Skeletal muscle cell (primary cell): ENCODE results near the gene BTBD7.
A peak's percentile ranks its signal among the peaks of the same experiment; 100 is the strongest.
"Not testable (repeated sequence)": the region's sequence is repeated elsewhere in the genome, so short reads cannot be mapped to it uniquely, and the experiment has no call there.

Source experiments
- DNase-seq: peaks from one replicate; pipeline ENCODE4 v3.0.0-alpha.2; 2010; ENCODE audit warnings: low read depth
- H3K4me3 ChIP-seq: 2 replicates; pipeline ENCODE4 v1.5.1; 2011; ENCODE audit warnings: low read depth, mild to moderate bottlenecking, control low read depth, low read length, moderate library complexity

The BTBD7 gene

DNA sequence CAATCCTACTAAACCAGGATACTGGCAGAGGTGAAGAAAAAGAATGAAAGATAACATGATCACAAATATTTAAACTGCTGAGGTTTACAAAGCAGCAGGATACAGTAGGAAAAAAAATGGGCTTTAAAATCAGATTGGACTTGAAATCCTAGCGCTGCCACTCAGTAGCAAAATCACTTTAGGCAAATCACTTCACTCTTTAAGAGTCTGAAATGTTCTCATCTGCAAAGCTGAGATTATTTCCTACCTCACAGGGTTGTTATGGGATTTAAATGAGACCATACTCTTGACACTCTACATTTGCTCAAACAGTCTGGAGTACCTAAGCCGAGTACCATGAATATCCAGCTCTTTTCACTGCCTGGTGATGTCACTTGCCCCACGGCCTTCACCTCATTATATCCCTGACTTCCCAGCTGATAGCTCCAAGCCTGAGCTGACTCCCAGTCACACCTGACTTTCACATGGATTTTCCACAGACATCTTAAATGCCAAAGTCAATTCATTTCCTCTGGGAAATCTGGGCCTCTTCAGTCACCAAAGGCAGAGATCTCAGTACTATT, 65.6 kb downstream of the BTBD7 start:
- H3K4me3 ChIP-seq: no peak overlapping the region
- DNase-seq: no peak

DNA sequence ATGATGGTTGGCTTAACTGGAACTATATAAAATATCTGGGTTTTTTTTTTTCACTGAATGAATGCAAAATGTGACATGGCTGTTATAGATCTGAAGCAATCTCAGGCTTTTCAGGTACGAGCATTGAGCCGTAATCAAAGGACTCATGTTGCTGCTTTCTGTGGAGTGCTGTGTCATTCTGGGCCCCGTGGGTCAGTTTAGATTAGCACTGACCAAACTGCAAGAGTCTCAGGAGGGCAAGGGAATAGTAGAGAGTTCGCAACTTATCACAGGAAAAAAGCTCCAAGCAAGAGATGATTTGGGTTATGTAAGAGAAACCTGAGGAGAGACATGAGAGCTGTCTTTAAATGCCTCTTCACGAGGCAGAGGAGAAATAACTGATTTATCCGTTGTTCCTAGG, 66.7 kb downstream of the BTBD7 start:
- no peak overlapping the region for H3K4me3 ChIP-seq
- DNase-seq: no peak

DNA sequence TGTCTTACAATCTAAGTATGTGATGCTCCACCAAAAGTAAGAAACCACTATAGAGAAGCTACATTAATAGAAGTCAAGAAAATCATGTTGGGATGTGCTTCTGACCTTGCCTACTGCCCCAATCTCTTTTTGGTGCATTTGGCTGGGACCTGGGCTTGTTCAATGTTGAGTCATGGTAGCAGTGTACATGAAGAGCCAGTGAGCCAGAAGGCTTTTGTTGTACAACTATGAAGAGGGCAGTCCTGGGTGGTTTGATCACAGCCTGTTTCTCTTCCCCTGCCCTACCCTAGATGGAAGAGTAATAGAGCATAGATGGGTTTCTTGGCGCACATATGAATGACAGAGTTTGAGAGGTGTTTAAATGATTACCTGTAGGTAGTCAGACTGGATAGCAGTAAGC, 69.4 kb downstream of the BTBD7 start:
- no peak overlapping the region for H3K4me3 ChIP-seq
- DNase-seq: no peak

DNA sequence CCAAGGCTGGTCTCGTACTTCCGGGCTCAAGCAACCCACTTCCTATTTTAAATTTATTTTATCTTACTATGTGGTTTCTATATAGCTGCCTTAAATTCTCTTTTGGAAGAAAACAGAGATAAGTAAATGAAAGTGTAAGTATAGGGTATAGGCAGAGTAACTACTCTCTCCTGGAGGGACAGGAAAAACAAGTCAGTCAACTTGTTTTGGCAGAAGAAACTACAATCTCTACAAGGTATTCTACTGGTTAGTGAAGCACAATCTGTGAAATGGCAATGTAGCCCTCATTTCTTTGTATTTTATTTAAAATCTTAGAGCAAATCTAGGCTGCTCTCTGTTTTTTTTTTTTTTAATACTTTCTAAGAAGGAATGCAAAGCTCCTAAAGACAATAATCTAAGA, 70.4 kb downstream of the BTBD7 start:
- DNase-seq: no peak
- no peak overlapping the region for H3K4me3 ChIP-seq

DNA sequence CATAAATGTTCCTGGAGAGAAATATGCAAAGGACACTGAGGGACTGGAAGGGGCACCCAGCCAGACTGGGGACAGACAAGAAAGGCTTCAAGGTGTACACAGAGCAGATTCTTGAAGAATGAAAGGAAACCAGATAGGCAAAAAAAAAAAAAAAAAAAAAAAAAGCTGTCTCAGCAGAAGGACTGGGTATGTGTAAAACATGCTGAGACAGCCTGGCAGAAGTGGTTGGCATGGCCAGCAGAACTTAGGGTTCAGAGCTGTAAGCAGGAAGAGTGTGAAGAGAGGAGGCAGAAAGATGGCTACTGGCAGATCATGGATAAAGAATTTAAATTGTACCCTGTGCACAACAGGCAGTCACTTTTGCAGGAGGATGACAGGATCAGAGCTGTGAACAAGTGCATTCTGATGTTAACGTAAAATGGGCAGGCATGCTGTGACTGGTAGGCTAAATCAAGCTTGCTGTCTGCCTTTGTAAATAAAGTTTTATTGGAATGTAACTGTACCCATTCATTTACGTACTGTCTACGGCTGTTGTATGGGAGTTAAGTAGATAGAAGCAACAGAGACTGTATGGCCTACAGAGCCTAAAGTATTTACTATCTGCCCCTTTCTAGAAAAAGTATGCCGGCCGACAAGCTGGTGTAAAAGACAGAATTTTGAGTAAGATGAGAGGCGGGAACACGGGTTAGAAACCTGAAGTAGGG, 83.6 kb downstream of the BTBD7 start:
- DNase-seq: no peak
- H3K4me3 ChIP-seq: no peak overlapping the region

DNA sequence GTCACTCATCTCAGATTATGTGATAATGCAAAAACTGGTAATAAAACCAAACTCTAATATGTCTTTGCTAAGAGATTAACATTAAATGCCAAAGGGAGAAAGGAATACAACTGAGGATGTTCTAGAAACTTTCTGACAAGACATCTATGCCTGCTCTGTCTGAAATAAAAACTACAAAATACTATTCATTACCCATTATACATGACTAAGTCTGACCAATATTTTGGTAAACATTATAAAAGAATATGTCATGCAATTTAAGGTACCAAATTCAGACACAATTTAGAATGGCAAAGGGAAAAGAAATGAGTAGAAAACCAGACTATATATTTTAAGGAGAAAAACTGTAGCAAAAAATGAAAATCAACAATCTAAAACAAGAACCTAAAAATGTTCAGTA, 86.3 kb downstream of the BTBD7 start:
- no peak for DNase-seq
- H3K4me3 ChIP-seq: no peak overlapping the region

DNA sequence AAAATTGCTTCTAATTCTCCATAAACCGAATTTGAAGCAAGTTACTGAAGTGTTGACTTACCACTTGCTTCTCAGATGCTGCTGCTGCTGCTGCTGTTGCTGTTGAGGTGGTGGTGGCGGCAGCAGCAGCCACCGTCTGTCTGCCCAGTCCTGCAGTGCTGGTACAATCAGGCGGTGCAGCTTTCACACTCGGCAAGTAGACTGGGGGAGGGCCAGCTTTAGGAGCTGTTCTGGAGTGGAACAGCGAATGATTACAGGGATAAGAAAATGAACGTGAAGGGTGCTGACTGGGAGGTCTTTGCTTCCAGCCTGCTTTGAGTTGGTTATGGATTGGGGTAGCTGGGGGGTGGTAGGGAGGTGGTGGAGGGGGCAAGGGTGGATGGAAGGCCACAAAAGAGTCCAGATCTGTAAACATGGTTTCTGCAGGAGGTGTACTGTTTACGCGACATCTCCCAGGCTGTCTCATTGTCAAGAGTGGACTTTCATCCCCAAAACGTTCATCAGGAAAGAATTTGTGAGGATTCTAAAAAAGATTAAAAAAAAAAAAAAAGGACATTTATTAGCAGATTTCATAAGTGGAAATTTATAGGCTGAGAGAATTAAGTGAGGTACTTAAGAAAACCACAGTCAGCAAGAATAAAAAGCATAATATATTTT, 86.9 kb downstream of the BTBD7 start:
- H3K4me3 ChIP-seq: no peak overlapping the region
- no peak for DNase-seq

DNA sequence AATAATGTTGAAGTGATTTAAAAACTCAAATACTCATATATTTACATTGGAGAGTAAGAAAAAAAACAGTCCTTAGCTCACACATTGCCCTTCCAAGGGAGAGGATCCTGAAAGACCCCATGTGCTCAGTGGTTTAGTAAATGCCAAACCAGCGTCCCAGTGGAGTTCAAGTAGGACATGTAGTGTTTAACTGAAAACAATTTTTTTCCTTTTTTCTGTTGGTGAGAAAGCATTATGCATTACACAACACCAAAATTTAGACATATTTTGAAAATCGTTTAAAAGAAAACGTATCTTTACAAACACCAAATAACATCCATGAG, 92.2 kb downstream of the BTBD7 start:
- H3K4me3 ChIP-seq: no peak overlapping the region
- DNase-seq: peak; percentile 30

DNA sequence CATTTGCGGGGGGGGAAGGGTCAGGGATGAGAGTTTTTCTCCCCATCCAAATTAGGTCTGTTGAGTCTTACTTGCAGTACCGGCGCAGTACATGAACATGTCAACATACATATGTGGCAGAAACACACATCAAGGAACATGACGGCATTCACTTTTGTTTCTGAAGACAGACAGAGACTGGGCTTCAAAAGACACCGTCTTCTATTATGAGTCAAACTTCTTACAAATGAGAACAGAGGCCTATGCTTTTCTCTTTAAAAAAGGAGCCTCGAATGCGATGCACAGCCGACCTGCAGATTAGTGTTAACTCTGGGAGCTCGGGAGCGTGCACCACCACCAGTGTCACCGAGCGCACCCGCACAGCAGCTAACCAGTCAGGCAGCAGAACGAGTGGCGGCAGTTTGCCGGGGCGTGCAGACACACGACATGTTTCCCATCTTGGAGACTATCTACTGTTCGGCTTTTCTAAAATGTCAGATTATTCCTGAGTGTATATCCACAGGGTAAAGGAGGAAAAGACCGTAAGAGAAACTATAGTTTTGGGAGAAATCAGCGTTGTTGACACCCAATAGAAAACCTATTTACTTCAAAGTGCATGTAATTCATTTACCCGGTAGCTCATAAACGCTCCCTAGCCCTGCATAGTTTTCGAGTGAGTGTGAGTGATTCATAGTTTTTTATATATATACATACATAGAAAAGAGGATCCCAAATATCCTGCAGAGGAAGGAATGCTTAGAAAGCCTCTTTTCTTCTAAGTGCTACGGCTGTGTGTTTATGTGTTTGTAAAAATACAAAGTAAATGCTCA, 92.8 kb downstream of the BTBD7 start:
- H3K4me3 ChIP-seq: no peak overlapping the region
- DNase-seq: peak; percentile 36

DNA sequence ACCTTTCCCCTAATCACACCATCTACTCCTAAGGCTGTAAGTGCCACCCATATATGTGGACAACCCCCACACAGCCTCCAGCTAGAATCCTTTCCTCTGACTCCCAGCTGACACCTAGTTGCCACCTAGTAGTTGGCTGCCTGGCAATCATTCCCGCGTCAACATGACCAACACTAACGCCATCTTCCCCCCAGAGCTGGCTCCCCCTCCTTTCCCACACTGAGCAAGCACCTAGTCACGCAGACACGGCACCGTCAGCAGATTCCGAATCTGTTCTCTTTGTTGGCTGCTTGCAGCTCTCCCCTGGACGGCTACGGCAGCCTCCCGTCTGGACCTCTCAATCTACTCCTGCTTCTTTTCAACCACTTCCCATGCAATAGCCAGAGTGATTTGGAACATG, 98.0 kb downstream of the BTBD7 start:
- DNase-seq: peak; percentile 52
- no peak overlapping the region for H3K4me3 ChIP-seq

DNA sequence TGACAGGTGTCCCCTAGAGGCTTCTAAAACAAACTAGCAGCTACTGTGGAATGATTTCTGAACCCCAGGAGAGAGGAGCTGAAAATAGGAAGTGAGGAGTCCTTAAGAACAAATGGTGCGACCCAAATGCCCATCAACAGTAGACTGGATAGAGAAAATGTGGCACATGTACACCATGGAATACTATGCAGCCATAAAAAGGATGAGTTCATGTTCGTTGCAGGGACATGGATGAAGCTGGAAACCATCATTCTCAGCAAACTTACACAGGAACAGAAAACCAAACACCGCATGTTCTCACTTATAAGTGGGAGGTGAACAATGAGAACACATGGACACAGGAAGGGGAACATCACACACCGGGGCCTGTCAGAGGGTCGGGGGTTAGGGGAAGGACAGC, 99.8 kb downstream of the BTBD7 start:
- not testable (repeated sequence) for DNase-seq, H3K4me3 ChIP-seq

DNA sequence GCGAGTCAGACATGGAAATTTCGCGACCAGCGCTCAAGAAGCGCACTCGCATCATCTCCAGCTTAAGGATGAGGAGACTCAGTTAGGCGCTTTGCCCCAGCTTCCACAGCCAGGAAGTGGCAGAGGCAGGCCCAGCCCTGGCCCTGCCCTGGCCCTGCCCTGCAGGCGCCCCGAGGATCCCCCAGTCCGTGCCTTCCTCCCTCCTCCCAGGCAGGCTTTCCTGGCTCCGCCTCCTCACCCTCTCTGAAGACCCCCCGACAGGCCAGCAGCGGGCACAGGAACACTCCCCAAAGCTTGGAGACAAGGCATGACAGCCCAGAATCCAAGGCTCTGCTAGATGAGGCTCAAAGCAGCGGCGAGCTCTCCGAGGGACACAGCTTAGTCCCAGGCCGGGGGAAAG, 100.7 kb downstream of the BTBD7 start:
- peak overlapping the region; percentile 60 for H3K4me3 ChIP-seq
- DNase-seq: no peak

DNA sequence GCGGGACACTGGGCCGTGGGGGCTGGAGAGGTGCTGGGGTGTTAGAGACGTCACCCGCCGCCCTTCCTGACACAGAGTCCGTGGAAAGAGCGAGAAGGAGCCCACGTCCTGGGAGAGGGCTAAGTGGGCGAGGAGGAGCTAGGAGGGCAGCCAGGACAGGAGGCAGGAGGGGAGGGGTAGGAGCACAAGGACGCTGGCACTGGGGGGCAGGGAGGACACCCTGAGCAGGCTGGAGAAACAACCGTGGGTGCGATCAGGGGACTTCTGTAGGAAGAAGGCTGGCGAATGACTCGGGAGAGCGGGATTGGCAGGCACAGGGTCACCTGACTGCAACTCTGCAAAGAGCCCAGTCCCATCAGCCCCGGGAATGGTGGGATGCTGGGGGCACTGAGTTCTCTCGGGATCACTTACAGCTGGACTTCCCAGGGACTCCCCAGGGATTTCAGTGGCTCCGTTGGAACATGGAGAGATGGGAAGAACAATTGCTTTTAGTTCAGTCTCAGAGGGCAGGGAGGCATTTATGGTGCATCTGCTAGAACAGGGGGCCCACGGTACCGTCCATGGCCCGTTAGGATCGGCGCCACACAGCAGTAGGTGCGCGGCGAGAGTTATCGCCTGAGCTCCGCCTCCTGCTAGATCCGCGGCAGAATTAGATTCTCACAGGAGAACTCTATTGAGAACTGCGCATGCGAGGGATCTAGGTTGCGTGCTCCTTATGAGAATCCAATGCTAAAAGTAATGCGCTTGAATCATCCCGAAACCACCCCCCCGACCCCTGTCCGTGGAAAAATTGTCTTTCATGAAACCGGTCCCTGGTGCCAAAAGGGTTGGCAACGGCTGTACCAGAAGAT, 101.5 kb downstream of the BTBD7 start:
- no peak for DNase-seq
- peak overlapping the region; percentile 60 for H3K4me3 ChIP-seq

DNA sequence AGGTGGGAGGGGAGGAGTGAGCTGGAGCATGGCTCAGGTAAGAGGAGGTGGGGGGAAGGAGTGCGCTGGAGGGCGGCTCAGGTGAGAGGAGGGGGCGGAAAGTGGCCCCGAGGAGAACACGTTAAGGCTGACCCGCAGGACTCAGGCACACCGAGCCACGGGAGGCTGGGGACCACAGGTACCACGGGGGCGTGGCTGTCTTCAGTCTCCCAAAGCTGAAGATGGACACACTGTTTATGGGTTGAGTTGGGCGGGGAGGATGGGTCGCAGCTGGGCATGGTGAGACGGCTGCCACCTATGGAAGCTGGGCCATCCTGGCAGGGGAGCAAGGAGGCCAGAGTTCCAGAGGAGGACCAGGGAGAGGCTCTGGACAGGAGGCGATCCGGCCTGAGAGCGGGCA, 102.3 kb downstream of the BTBD7 start:
- no peak overlapping the region for H3K4me3 ChIP-seq
- no peak for DNase-seq

DNA sequence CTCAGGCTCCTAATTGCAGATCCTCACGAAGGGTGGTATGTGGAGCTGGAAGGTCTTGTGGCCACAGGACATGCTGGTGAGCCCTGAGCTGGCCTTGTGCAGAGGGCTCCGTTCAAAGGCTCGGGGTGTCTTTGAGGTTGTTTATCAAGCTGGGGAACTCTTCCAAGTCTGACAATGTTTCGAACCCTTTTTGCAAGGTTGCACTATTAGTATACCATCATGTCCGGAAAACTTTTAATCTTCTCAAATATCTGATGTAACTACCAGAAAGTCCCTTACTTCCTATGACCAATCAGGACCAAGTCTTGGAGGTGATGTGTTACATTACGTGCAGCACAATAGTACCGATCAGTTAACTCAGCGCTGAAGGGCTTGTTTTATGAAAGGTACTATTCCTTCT, 104.3 kb downstream of the BTBD7 start:
- DNase-seq: no peak
- H3K4me3 ChIP-seq: no peak overlapping the region

DNA sequence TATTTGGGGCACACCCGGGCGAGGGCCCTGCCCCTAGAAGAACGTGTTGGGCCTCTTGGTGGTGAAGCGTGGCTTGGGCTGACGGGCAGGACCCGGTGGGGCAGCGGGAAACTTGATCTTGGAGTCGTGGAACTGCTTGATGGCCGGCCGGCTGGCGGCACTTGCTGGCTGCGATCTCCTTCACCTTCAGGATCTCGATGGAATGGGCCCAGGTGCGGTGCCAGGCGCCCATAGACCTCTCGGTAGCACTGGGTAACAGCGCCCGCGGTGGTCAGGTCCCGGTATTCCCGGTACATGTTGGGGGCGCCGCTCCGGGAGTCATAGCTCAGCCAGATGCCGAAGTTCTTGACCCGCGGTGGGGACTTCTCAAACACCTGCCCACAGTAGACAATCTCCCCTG, 109.3 kb downstream of the BTBD7 start:
- no peak for DNase-seq
- H3K4me3 ChIP-seq: no peak overlapping the region

DNA sequence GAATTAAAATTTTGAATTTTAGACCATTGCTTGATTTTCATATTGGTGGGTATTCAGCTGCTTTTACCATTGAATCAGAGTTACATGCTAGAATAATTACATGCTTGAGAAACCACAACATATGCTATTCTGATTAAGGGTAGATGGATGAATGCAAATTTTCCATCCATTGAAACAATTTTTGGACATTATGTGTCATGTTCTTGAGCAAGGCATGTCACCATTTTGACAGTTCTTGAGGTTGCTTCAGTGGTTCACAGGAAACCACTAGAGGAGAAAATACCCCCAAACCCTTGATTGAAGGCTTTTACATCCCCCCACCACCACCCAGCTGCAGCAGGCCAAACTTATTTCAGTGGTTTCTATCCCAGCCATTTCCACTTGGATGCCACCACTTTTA, 112.3 kb downstream of the BTBD7 start:
- DNase-seq: no peak
- no peak overlapping the region for H3K4me3 ChIP-seq

DNA sequence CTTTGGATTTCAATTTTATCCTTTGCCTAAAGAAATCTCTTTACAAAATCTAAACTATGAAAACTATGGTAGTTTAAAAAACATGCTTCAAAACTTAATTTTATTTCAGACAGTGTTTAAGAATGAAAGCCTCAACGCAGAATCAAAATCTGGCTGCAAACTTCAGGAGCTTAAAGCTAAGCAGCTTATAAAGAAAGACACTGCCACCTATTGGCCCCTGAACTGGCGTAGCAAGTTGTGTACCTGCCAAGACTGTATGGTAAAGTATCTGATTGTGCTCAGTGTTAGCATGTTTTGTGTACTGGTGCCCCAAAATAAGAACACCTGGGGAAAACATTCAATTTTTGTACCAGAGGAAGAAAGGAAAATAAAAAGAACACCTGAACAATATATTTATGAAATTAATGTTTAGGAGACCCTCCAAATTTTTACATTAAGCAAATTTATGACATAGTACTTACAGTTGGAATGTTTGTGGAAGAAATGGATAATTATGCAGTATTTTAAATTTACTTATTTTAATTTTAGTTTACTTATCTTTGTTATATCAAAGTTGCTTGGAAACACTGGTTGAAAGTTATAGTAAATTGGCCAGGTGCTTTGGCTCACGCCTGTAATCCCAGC, 113.6 kb downstream of the BTBD7 start:
- no peak for DNase-seq
- no peak overlapping the region for H3K4me3 ChIP-seq

DNA sequence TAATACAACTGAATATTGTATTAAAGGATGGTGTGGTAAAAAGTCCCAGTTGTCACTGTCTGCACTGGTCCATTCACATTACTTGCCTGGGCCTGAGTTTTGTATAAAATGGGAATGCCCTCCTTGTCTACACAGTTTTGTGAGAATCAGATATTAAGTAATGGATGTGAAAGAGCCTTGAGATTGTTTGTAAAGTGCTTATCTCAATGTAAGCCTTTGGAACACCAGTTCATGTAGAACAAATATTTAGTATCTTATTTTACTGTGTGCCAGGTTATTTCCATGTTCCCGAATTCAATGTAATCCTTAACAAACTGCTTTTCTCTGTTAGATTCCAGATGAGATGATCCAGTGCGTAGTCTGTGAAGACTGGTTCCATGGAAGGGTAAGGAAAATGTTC, 118.2 kb downstream of the BTBD7 start:
- DNase-seq: no peak
- H3K4me3 ChIP-seq: no peak overlapping the region
